NT2/D1 (cell line): ENCODE results near the gene SLC6A11.

Source experiments
- SUZ12 ChIP-seq: IDR thresholded peaks from 2 replicates; pipeline ENCODE4 v1.6.1; 2011; ENCODE audit not compliant: insufficient read length, insufficient read depth; ENCODE audit errors: extremely low read depth
- YY1 ChIP-seq: IDR thresholded peaks from 2 replicates; pipeline ENCODE4 v1.6.1; 2011; ENCODE audit not compliant: insufficient read length, insufficient read depth

DNA sequence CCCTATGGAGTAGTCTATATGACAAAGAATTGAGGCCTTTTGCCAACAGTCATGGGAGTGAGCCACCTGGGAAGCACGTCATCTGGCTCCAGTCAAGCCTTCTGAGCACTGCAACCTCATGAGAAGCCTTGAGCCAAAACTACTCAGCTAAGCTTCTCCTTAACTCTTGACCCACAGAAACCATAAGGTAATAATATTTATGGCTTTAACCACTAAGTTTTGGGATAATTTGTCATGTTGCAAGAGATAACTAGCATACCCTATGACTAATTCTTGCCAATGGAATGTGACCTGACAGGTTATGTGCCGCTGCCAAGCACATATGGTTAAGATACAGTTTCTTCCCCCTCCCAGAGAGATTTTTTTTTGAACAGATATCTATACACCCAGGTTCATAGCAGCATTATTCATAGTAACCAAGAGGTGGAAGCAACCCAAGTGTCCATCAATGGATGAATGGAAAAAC lies 11.8 kb upstream of the SLC6A11 start:
- no peak for TF ChIP-seq SUZ12
- no peak for TF ChIP-seq YY1
